ENCODE measurements around the gene FYB1. TPM values are rescaled to one million over a fixed set of nuclear protein-coding genes. Genes with fewer than 3 reads are reported as not detected.

The FYB1 gene
- total and polyA plus RNA-seq, 2 of the 4 experiments (the other 2 are of a cell fraction) = not detected

DNA sequence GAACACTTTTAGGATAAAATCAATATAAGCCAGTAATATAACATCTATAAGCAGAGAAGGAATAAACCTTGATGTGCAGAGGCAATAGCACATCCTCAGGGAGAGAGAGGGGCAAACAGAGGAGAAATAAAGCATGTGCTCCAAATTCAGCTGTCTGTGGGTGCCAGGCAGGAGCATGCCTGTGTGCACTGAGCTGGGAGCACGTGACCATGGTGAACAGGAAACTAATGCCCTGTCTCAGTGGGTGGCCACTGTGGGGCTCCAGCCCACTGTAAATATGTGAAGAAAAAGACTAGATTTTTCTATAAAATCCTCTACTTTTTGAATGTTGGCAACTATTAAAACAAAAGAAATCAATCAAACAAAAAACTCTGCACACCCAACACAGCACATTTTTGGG is 55.3 kb downstream of the FYB1 start (continued):
- TF ChIP-seq, protein P1, sequence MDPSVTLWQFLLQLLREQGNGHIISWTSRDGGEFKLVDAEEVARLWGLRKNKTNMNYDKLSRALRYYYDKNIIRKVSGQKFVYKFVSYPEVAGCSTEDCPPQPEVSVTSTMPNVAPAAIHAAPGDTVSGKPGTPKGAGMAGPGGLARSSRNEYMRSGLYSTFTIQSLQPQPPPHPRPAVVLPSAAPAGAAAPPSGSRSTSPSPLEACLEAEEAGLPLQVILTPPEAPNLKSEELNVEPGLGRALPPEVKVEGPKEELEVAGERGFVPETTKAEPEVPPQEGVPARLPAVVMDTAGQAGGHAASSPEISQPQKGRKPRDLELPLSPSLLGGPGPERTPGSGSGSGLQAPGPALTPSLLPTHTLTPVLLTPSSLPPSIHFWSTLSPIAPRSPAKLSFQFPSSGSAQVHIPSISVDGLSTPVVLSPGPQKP (IDR thresholded peaks at IDR 0.05; ENCODE audit: borderline replicate concordance, low read depth, low read length) = no peak
- TF ChIP-seq POLR2A (IDR thresholded peaks at IDR 0.05; ENCODE audit: low read depth, low read length) = no peak

DNA sequence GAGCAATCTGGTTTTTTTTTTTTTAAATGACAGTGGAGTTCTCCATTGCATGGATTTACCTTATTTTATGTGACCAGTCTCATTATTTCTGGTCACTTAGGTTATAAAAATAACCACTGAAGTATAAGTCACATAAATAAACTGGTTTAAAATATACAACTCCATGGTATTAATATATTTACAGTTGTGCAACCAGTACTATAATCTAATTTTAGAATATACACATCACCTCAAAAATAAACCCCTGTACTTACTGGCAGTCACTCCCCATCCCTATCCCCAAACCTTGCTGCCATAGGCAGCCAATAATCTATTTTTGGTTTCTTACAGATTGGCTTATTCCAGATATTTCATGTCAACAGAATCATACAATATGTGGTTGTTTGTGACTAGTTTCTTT is 57.8 kb downstream of the FYB1 start:
- in situ Hi-C loops (cut with MboI; ENCODE audit: low sequenced_read_pairs) (no loop called here), intact Hi-C loops (cut with micrococcal nuclease) (no loop called here), dilution Hi-C loops (cut with HindIII; ENCODE audit: low sequenced_read_pairs, unreplicated experiment) (no loop called here)
- no peaks in the 10 kb centered on the region for H3K9me1 ChIP-seq (ENCODE audit: insufficient read depth, low read length)
- H4K8ac ChIP-seq (ENCODE audit: low read depth in 2 of 2, low read length in 2 of 2) = no peak overlapping the region
- H3K79me1 ChIP-seq (ENCODE audit: low read depth in 1 of 2, low read length in 2 of 2) = no peaks in the 10 kb centered on the region
- no peak overlapping the region for H3K18ac ChIP-seq (ENCODE audit: low read depth, low read length)
- ATAC-seq (ENCODE audit: low read depth) = no peak
- H2BK15ac ChIP-seq (ENCODE audit: low read depth, low read length) = no peak overlapping the region
- no peaks in the 10 kb centered on the region for H3K27me3 ChIP-seq (ENCODE audit: control insufficient read depth, insufficient read depth, low read length)
- H3K4me2 ChIP-seq (ENCODE audit: low read depth, low read length) = no peak overlapping the region
- BruUV-seq (replicated peaks) = no TSS peak
- POLR2A ChIA-PET (ENCODE audit: unreplicated experiment) = no interaction called here
- H3K14ac ChIP-seq (replicated peaks; ENCODE audit: low read depth, low read length) = no peak overlapping the region
- no peak overlapping the region for H3K4ac ChIP-seq (ENCODE audit: low read depth, low read length)
- H3K27ac ChIP-seq (ENCODE audit: insufficient read depth, low read length) = no peak overlapping the region
- H4K5ac ChIP-seq (ENCODE audit: low read depth, low read length) = no peak overlapping the region
- H2AK5ac ChIP-seq (ENCODE audit: low read depth, low read length) = no peak overlapping the region
- no peak overlapping the region for H2BK20ac ChIP-seq (ENCODE audit: low read depth, low read length)
- TF ChIP-seq CHD1 (IDR thresholded peaks at IDR 0.05; ENCODE audit: low read depth, low read length) (no peak), CEBPB (IDR thresholded peaks at IDR 0.05; ENCODE audit: low read depth, low read length) (peak; percentile 10; the same call in 1 of the 2 replicates), MAZ (IDR thresholded peaks at IDR 0.05; ENCODE audit: borderline replicate concordance, low read depth, low read length) (no peak)
- no peak overlapping the region for H4K91ac ChIP-seq (ENCODE audit: insufficient read depth, low read depth, low read length)
- no peak overlapping the region for H3K4me3 ChIP-seq (ENCODE audit: insufficient read depth, low read depth, low read length)
- no peak overlapping the region for H2BK120ac ChIP-seq (ENCODE audit: low read depth, low read length)
- H3K56ac ChIP-seq (ENCODE audit: extremely low read depth, insufficient read depth, low read length) = no peak overlapping the region
- H3K23ac ChIP-seq (ENCODE audit: low read depth, low read length) = no peak overlapping the region
- no peak overlapping the region for H2BK5ac ChIP-seq (ENCODE audit: low read depth, low read length, poor library complexity, severe bottlenecking)
- H3K36me3 ChIP-seq (ENCODE audit: control insufficient read depth, insufficient read depth, low read length) = no peaks in the 10 kb centered on the region
- CTCF ChIA-PET = no interaction called here
- H2AK9ac ChIP-seq (replicated peaks; ENCODE audit: low read depth, low read length, poor library complexity) = no peak overlapping the region
- no peak overlapping the region for H3K9ac ChIP-seq (ENCODE audit: low read depth, low read length)
- DNase-seq = no peak
- H3K9me3 ChIP-seq (ENCODE audit: control insufficient read depth, insufficient read depth, low read length) = no peaks in the 10 kb centered on the region
- no peaks in the 10 kb centered on the region for H3K4me1 ChIP-seq (ENCODE audit: control insufficient read depth, insufficient read depth, low read length)
- H2AFZ ChIP-seq (replicated peaks; ENCODE audit: low read length, poor library complexity) = no peak overlapping the region
- no peaks in the 10 kb centered on the region for H4K20me1 ChIP-seq (ENCODE audit: insufficient read depth, low read length)
